Esophagus squamous epithelium (tissue), 4 donors: Measurements from ENCODE around the gene CCNB2.

Experiments
- CTCF ChIP-seq, 6 experiments: fragments of 450-650 bp in 4 of 6; fragments of 200-600 bp in 2 of 6; sonication (generic) in 2 of 6; IDR thresholded peaks; one replicate each; pipeline ENCODE4 v1.5.1; 2016 to 2019; ENCODE audit warnings: antibody characterized with exemption in 6 of 6, mild to moderate bottlenecking in 4 of 6, moderate library complexity in 4 of 6
- POLR2A ChIP-seq, 4 donors: fragments of 450-650 bp; IDR thresholded peaks; one replicate each; pipeline ENCODE4 v1.6.1; 2017; ENCODE audit warnings: antibody characterized with exemption in 4 of 4, mild to moderate bottlenecking in 4 of 4, moderate library complexity in 3 of 4

- no peak for TF ChIP-seq CTCF (IDR thresholded peaks at IDR 0.05)
- TF ChIP-seq POLR2A (IDR thresholded peaks at IDR 0.05), result no peak
Measured at GRCh38 chr15:59157840-59158700, 53.1 kb downstream of the CCNB2 start.
